GM18873 (cell line): ENCODE data around the gene SNRNP25.

Experiments
- ATAC-seq: cut with Tn5 transposase; IDR thresholded peaks from one replicate; pipeline ENCODE4 v1.9.1; 2021; ENCODE audit warnings: mild to moderate bottlenecking, moderate library complexity, moderate number of reproducible peaks; ENCODE audit not compliant: unreplicated experiment, low FRiP score

Gene SNRNP25

GRCh38 chr16:75580-76501, 22.2 kb downstream of the SNRNP25 start:
- no peak for ATAC-seq

DNA sequence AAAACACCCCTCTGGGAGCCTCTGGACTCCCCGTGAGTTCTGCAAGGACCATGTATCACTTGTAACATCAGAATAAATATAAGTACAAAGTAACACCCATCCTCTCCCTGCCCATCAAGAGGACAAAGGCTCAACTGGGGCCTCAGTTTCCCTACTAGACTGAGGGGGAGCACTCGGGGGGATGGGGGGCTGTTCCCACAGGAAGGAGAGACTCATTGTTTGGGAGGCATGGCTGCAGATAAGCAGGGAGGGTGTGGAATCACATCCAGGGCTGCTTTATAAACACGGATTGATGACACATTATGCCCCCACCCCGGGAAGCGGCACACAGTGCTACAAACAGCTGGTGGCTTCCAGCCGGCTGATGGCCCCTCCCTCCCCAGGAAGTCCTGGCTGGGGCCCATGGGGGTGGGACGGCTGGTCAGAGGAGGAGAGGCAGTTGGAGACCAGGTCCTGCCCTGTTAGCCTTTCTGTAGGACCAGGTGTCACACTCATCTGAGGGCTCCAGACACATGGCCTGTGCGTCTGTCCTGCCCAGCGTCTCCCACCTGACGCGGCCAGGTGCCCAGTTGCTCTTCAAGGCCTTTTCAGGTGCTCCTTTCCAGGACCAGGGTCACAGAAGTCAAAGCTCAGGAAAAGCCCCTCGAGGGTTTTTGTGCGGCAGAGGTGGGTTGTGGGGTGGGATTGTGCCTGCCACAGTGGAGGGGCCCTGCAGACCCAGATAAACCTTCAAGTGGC, 23.1 kb downstream of the SNRNP25 start:
- no peak for ATAC-seq

DNA sequence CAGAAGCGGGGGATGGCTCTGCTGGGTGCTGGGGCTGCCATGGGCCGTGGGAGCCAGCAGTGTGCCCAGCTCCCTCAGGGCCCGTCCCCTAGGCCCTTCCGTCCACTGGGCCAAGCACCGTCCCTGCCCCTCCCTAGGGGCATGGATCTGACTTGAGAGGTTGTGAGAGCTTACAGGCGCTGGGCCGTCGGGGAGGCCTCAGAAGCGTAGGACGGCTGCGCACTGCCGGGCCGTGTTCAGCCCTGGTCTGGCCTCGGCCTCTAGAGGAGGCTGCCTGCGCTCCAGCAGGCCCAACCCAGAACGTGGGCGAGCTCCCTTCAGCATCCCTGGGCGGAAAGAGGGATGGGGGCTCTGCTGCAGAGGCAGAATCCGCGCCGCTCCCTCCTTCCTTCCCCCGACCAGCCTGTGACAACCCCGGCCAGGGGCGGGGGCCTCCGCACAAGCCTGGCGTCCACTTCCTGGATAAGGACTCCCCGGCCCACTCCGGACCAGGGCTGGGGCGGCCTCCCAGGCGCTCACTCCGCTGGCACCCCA, 23.7 kb downstream of the SNRNP25 start:
- no peak for ATAC-seq

- ATAC-seq, result no peak
Observed at GRCh38 chr16:77807-78443, 24.3 kb downstream of the SNRNP25 start, which contains the start of gene MPG. TSS of gene MPG (plus strand) at chr16:78225. CDS start at chr16:78310, 85 bp downstream.

DNA sequence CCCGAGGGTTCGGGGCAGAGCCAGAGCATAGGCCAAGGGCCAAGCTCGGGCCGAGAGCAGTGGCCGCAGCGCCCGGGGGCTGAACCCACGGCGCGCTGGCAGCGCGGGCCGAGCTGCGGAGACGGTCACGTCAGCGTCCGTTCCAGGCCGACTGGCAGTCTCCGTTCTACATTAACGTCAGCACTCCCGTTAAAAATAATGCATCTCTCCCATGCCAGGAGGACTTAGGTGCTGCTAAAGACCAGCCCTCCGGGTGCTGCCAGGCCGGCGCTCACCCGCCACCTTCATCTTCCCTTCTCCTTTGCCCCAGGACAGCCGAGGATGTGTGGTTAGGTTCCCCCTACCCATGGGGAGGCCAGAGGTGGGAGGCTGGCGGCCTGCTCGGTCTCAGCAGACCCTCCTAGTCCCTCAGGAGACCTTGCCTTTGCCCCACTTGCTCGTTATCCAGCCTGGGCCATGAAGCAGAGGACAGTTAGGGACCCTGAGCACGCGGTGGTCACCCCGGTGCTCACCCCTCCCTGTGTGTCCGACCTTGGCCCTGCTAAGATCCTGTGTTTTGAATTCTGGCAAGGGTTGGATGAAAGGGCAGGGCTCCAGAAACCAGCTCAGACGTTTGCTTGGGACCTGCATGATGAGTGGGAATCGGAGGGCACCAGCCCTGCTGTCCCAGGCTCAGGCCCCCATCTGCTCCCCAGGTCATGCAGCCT, 25.0 kb downstream of the SNRNP25 start:
- no peak for ATAC-seq

DNA sequence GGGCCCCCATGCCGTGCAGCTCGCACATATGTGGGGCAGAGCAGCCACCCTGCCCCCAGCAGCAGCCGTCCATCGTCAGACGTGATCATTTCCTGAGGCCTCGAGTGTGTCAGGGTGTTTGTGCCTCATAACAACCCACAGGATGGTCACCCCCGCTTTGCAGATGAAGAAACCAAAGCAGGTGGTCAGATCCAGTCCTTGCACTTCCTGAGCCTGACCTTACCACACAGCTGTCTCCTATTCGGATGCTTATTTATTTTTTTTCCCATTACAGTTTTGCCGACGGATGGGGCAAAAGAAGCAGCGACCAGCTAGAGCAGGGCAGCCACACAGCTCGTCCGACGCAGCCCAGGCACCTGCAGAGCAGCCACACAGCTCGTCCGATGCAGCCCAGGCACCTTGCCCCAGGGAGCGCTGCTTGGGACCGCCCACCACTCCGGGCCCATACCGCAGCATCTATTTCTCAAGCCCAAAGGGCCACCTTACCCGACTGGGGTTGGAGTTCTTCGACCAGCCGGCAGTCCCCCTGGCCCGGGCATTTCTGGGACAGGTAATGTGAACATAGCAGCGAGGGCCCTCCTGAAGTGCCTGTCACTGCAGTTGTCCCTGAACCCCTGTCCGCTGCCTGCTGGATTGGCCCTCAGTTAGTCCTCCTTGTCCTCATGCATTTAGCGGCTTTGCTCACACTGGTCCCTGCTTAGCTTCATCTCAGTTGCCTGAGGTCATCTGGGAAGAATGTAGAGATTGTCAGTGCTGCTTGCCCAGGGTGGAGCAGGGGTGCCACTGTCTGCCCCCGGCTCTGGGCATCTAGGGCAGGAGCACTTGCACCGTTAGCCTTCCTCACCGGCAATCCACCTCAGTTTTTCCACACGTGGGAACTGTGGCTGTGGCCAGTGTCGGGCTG, 25.8 kb downstream of the SNRNP25 start:
- ATAC-seq, result no peak

DNA sequence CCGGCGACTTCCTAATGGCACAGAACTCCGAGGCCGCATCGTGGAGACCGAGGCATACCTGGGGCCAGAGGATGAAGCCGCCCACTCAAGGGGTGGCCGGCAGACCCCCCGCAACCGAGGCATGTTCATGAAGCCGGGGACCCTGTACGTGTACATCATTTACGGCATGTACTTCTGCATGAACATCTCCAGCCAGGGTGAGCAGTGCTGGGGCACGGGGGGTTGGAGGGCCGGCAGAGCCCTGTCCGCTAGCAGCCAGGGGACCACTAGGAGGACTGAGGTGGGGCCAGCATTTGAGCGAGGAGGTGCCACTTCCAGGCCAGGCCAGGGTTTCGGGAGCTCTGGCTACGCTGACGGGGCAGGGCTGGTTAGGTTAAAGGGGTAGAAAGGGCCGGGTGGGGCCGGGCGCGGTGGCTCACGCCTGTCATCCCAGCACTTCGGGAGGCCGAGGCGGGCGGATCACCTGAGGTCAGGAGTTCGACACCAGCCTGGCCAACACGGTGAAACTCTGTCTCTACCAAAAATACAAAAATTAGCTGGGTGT, 29.5 kb downstream of the SNRNP25 start:
- ATAC-seq, result no peak

DNA sequence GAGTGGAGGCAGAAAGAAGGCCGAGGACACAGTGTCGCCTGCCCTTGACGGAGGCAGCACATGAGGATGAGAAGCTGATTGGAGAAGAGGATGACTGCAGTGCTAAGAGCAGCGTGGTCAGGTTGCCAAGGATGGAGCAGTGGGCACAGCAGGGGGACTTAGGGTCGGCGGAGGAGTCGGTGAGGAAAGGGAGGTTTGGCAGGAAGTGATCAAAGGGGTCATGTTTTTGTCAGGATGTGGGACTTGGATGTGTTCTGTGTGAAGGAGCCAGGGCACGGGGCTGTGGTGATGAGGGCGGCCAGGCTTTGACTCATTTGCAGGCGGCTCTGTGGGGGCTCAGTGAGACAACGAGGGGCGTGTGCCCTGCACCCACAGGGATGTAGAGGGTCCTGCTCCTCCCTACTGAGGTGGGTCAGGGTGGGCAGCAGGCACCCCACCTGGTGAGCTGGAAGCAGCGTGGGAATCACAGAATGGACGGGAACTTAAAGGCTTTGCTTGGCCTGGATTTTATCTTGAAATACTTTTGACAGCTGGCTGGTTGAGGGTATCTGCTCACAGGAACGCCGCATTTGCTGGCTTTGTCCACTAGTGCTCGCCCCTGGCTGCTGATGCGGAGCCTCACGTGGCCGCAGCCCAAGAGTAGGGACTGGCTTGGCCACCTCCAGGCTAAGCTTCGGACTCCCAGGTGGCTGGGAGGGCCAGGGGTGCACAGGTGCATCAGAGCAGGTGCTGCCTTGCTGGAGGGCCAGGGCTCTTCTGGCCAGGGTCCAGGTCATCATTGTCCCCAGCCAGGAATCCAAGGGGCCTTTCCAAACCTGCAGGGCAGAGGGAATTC, 30.4 kb downstream of the SNRNP25 start:
- no peak for ATAC-seq

- no peak for ATAC-seq
Observed at GRCh38 chr16:84718-85406, 31.2 kb downstream of the SNRNP25 start.

DNA sequence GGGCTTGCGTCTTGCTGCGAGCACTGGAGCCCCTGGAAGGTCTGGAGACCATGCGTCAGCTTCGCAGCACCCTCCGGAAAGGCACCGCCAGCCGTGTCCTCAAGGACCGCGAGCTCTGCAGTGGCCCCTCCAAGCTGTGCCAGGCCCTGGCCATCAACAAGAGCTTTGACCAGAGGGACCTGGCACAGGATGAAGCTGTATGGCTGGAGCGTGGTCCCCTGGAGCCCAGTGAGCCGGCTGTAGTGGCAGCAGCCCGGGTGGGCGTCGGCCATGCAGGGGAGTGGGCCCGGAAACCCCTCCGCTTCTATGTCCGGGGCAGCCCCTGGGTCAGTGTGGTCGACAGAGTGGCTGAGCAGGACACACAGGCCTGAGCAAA, 31.8 kb downstream of the SNRNP25 start:
- no peak for ATAC-seq

GRCh38 chr16:85865-86264, 32.2 kb downstream of the SNRNP25 start:
- no peak for ATAC-seq

- no peak for ATAC-seq
Observed at GRCh38 chr16:86483-86952, 32.9 kb downstream of the SNRNP25 start.

DNA sequence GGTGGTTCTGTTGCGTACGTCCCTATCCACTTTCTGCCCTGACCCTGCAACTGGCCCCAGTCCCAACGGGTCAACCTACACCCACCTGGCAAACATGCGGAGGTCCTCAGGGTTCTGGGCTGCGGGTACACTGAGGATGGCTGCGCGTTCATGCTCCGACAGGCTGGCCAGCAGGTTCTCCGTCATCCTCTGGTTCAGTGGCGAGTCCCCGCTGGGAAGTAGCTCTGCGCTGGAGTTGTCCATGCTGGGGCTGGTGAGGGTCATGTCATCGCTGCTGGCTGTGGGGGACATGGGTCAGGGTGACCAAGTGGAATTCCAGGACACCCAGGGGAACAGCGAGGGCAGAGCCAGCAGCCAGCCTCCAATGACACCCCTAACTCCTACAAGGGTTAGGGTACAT, 35.0 kb downstream of the SNRNP25 start:
- no peak for ATAC-seq

- no peak for ATAC-seq
Observed at GRCh38 chr16:89391-90302, 36.0 kb downstream of the SNRNP25 start.

DNA sequence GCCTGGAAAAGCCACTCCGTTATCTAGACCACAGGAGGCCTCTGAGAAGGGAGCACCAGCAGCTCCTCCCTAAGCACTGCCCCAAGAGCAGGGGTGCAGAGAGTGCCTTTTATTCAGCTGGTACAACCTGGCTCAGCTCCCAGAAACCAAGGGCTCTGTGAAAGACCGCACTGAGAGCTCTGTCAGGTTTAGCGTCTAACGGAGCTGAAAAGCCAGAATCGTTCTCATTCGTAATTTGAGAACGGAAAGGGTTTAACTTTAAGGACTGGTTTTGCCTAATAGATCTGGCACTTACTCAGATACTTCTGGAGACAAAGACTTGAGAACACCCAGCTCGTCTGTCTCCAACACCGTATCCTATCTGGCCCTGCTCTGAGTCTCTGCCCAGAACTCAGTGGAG, 37.9 kb downstream of the SNRNP25 start:
- no peak for ATAC-seq
